Lung (tissue), 12 donors: Measurements from ENCODE around the gene VPS8. TPM values are rescaled to one million over a fixed set of nuclear protein-coding genes. Genes with fewer than 3 reads are reported as not detected.
"Not testable (repeated sequence)": the region's sequence is repeated elsewhere in the genome, so short reads cannot be mapped to it uniquely, and the experiment has no call there.

Experiments
- ATAC-seq: fragments of 200-7000 bp; cut with Tn5 transposase; one replicate; pipeline ENCODE4 v1.9.1; 2020; ENCODE audit warnings: moderate number of reproducible peaks; ENCODE audit not compliant: insufficient read depth, low FRiP score
- DNase-seq, 3 donors: peaks; one replicate each; pipeline ENCODE4 v3.0.0-alpha.2; 2013 to 2017
- H3K27ac ChIP-seq, 2 donors: one replicate each; pipeline ENCODE4 v1.5.1; 2013; ENCODE audit warnings: mild to moderate bottlenecking in 2 of 2, moderate library complexity in 2 of 2, control low read depth in 1 of 2, inconsistent platforms in 1 of 2, low read depth in 1 of 2, low read length in 1 of 2
- H3K27me3 ChIP-seq, 3 donors: one replicate each; pipeline ENCODE4 v1.5.1; 2013; ENCODE audit warnings: low read length in 2 of 3; ENCODE audit not compliant: control insufficient read depth in 3 of 3, insufficient read depth in 3 of 3
- H3K36me3 ChIP-seq, 4 donors: one replicate each; pipeline ENCODE4 v1.5.1; 2013; ENCODE audit warnings: low read length in 4 of 4, mild to moderate bottlenecking in 1 of 4, moderate library complexity in 1 of 4; ENCODE audit not compliant: control insufficient read depth in 4 of 4, insufficient read depth in 4 of 4
- H3K4me1 ChIP-seq, 5 donors: one replicate each; pipeline ENCODE4 v1.5.1; 2013; ENCODE audit warnings: low read length in 5 of 5, mild to moderate bottlenecking in 2 of 5, moderate library complexity in 1 of 5; ENCODE audit not compliant: control insufficient read depth in 5 of 5, insufficient read depth in 5 of 5
- H3K4me3 ChIP-seq: one replicate; pipeline ENCODE4 v1.5.1; 2013; ENCODE audit warnings: mild to moderate bottlenecking, control low read depth, moderate library complexity
- H3K9ac ChIP-seq, 2 donors: one replicate each; pipeline ENCODE4 v1.5.1; 2013; ENCODE audit warnings: low read length in 2 of 2, control low read depth in 1 of 2; ENCODE audit not compliant: insufficient read depth in 1 of 2
- H3K9me3 ChIP-seq, 4 donors: one replicate each; pipeline ENCODE4 v1.5.1; 2013; ENCODE audit warnings: low read length in 3 of 4, mild to moderate bottlenecking in 1 of 4, moderate library complexity in 1 of 4; ENCODE audit not compliant: control insufficient read depth in 4 of 4, insufficient read depth in 3 of 4
- WGBS, 2 donors: extraction: QIAGEN DNeasy Blood & Tissue Kit; methylation state at CpG; one replicate each; pipeline ENCODE4 v1.1.7; 2013; 5-methylcytosine and 5-hydroxymethylcytosine counted together
- polyA plus RNA-seq, 2 donors: library from polyadenylated mRNA; stranded (reverse); fragments of 200-250 nt; gene quantifications; one replicate each; pipeline ENCODE4 v1.2.1, GENCODE V29; 2013
- total RNA-seq, 2 donors: library from RNA; depleted of rRNA in 1 of 2; stranded (reverse); fragments of >200 nt in 1 of 2; gene quantifications; one replicate each; pipeline ENCODE4 v1.2.1, GENCODE V29; 2014 to 2021
- TF ChIP-seq, protein P1 (sequence below): IDR thresholded peaks from 2 replicates; pipeline ENCODE4 v1.5.1; 2012; ENCODE audit warnings: mild to moderate bottlenecking; ENCODE audit errors: control extremely low read depth, extremely low read depth
- donor health status: control.
- donor health status: control.
- donor health status: Bipolar disorder and iron deficiency.
- donor health status: healthy.
- donor health status: DM: yes; HTN: yes; CAD: no.

Gene VPS8
- total and polyA plus RNA-seq, 4 donors, result 13.9 to 184 (median 38.5) TPM

DNA sequence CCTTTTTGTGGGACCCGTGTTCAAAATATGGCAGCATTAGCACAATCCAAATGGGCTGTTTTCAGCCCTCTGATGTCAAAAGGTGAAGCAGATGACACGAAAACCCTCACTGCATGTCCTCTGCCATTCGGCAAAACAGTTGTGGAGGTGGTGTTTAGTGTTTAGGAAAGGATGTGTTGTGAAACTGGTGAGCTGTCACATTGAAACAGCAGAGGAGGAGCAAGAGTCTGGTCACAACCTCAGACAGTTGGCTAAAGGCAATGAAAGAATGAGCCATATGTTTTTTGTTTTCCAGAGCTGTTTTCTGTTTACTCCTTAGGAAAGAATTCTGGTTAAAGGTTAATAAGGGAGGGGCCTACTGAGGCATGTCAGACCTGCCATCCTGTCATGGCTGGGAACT, 140.7 kb downstream of the VPS8 start:
- Histone ChIP-seq H3K9ac (no peak overlapping the region), H3K4me3 (no peak overlapping the region), H3K4me1 (peaks cover 0 to 26% (median 5%) of the 10 kb centered on the region in 5 donors), H3K27ac (no peak overlapping the region), H3K36me3 (peaks cover 0 to 5% (median 3%) of the 10 kb centered on the region in 4 donors), H3K27me3 (no peaks in the 10 kb centered on the region), H3K9me3 (no peaks in the 10 kb centered on the region)
- TF ChIP-seq, protein P1, sequence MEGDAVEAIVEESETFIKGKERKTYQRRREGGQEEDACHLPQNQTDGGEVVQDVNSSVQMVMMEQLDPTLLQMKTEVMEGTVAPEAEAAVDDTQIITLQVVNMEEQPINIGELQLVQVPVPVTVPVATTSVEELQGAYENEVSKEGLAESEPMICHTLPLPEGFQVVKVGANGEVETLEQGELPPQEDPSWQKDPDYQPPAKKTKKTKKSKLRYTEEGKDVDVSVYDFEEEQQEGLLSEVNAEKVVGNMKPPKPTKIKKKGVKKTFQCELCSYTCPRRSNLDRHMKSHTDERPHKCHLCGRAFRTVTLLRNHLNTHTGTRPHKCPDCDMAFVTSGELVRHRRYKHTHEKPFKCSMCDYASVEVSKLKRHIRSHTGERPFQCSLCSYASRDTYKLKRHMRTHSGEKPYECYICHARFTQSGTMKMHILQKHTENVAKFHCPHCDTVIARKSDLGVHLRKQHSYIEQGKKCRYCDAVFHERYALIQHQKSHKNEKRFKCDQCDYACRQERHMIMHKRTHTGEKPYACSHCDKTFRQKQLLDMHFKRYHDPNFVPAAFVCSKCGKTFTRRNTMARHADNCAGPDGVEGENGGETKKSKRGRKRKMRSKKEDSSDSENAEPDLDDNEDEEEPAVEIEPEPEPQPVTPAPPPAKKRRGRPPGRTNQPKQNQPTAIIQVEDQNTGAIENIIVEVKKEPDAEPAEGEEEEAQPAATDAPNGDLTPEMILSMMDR, result no peak
- ATAC-seq (no peak), DNase-seq (peak in 2 of 3 donors; percentile 22 to 44)
- WGBS, 2 donors, result 65 to 85% methylated on average over 3 of the region's 3 CpGs

DNA sequence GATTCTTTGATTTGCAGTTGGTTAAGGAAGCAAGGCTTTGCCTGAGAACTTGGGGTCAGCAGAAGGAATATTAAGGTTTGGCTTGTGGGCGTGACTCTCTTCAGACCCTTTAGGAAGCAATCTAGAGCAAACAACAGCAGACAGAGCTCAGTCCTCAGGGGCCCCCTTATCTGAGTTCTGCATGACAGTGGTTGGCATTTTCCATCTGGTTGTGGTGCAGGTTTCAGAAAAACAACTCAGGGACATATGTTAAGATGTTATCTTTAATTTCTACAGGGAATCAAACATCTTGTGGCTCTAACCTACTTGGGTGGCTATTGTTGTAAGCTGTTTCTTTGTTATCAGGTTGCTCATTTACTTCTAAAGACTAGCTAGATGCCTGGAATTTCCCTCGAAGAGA, 141.4 kb downstream of the VPS8 start:
- H3K27me3 ChIP-seq, result no peaks in the 10 kb centered on the region
- no peak overlapping the region for H3K4me3 ChIP-seq
- no peak overlapping the region for H3K9ac ChIP-seq
- DNase-seq (peak; percentile 15 to 53 (median 18)), ATAC-seq (no peak)
- TF ChIP-seq, protein P1, result no peak
- H3K27ac ChIP-seq, result no peak overlapping the region
- 55 to 68% methylated on average over 2 of the region's 2 CpGs for WGBS, 2 donors
- peaks cover 3 to 5% (median 3%) of the 10 kb centered on the region in 4 donors for H3K36me3 ChIP-seq
- H3K4me1 ChIP-seq, result peaks cover 0 to 26% (median 5%) of the 10 kb centered on the region in 5 donors
- H3K9me3 ChIP-seq, result no peaks in the 10 kb centered on the region

DNA sequence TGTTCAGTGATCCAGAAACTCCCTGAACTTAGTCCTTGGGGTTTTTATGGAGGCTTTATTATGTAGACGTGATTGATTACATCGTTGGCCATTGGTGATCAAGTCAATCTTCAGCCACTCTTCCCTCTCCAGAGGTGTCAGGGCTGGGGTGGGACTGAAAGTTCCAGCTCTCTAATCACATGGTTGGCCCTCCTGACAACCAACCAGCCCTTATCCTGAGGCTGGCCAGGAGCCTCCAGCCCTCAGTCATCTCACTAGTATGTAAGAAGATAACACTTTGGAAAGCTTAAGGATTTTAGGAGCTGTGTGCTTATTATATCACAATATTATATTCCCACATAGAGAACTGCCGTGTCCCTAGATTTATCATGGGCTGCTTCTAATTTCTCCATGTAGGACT, 142.3 kb downstream of the VPS8 start:
- WGBS, 2 donors, result 95 to 97% methylated on average over 3 of the region's 3 CpGs
- Histone ChIP-seq H3K9ac (no peak overlapping the region), H3K4me1 (peaks cover 0 to 23% (median 5%) of the 10 kb centered on the region in 5 donors), H3K4me3 (no peak overlapping the region), H3K27me3 (no peaks in the 10 kb centered on the region), H3K27ac (no peak overlapping the region), H3K36me3 (peaks cover 3 to 7% (median 5%) of the 10 kb centered on the region in 4 donors), H3K9me3 (no peaks in the 10 kb centered on the region)
- DNase-seq (no peak), ATAC-seq (no peak)
- TF ChIP-seq, protein P1, result no peak

DNA sequence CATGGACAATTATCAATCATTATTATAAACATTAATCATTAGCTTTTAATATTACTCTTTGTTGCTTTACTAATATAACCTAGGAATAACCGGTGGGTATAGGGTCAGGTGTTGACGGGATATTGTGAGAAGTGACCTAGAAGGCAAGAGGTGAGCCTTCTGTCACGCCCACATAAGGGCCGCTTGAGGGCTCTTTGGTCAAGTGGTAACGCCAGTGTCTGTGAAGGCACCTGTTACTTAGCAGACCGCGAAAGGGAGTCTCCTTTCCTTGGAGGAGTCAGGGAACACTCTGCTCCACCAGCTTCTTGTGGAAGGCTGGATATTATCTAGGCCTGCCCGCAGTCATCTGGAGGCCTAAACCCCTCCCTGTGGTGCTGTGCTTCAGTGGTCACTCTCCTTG, 142.9 kb downstream of the VPS8 start:
- not testable (repeated sequence) for H3K27me3 ChIP-seq, DNase-seq, H3K9me3 ChIP-seq, H3K36me3 ChIP-seq, H3K27ac ChIP-seq, H3K4me3 ChIP-seq, H3K9ac ChIP-seq, ATAC-seq
- WGBS, 2 donors, result 83 to 99% methylated on average over 8 of the region's 8 CpGs
- H3K4me1 ChIP-seq, result peaks cover 0 to 17% (median 1%) of the 10 kb centered on the region in 5 donors
